ENCODE results near the gene CMTM4.

CMTM4 gene

GRCh38 chr16:66651474-66651765 is 45.1 kb downstream of the CMTM4 start:
- DNase-seq (ENCODE audit: low read depth, low spot score) = no peak
- TF ChIP-seq, protein P1, sequence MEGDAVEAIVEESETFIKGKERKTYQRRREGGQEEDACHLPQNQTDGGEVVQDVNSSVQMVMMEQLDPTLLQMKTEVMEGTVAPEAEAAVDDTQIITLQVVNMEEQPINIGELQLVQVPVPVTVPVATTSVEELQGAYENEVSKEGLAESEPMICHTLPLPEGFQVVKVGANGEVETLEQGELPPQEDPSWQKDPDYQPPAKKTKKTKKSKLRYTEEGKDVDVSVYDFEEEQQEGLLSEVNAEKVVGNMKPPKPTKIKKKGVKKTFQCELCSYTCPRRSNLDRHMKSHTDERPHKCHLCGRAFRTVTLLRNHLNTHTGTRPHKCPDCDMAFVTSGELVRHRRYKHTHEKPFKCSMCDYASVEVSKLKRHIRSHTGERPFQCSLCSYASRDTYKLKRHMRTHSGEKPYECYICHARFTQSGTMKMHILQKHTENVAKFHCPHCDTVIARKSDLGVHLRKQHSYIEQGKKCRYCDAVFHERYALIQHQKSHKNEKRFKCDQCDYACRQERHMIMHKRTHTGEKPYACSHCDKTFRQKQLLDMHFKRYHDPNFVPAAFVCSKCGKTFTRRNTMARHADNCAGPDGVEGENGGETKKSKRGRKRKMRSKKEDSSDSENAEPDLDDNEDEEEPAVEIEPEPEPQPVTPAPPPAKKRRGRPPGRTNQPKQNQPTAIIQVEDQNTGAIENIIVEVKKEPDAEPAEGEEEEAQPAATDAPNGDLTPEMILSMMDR (IDR thresholded peaks at IDR 0.05; ENCODE audit: low read depth, low read length) = no peak
- H3K4me3 ChIP-seq (ENCODE audit: low read depth, low read length) = peak overlapping the region; percentile 14
- in situ Hi-C loops (cut with HindIII; ENCODE audit: low sequenced_read_pairs) = no loop called here

DNA sequence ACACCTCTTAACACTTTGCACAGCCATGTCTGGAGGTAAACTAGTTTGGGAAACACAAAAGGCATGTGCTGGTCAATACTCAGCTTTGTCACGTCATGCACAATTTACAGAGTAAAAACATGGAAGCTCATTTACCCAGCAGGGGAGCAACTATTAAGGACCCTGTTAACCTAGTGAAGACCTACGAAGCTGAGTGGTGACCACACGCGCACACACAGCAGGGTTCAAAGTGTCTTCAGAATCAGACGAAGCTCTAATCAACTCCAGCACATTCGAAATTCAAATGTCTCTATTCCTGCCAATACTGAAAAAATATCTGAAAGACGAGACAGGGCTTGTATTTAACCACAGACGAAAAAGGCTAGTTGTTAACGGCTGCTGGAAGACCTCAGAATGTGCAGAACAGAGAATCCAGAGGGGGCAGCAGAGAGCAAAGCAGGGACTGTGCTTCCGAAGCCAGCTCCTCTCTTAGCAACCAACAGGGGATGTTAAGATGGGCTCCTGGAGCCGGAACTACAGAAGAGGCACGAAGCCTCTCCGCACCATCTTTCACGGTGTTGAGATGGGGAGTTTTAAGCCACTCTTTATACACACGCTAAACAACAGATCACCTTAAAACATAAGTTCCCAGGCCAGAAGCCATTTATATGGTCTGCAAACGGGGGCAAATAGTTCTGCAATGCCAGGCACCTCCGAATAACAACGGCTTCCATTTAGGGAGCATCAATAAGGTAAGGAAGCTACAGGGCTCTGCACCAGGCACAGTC is 45.7 kb downstream of the CMTM4 start:
- DNase-seq (ENCODE audit: low read depth, low spot score) = peak; percentile 86
- in situ Hi-C loops (cut with HindIII; ENCODE audit: low sequenced_read_pairs) = no loop called here
- H3K4me3 ChIP-seq (ENCODE audit: low read depth, low read length) = peak overlapping the region; percentile 14
- TF ChIP-seq, protein P1 (IDR thresholded peaks at IDR 0.05; ENCODE audit: low read depth, low read length) = peak; percentile 97

GRCh38 chr16:66649636-66650205 is 46.8 kb downstream of the CMTM4 start:
- in situ Hi-C loops (cut with HindIII; ENCODE audit: low sequenced_read_pairs) = no loop called here
- TF ChIP-seq, protein P1 (IDR thresholded peaks at IDR 0.05; ENCODE audit: low read depth, low read length) = no peak
- no peak for DNase-seq (ENCODE audit: low read depth, low spot score)
- no peak overlapping the region for H3K4me3 ChIP-seq (ENCODE audit: low read depth, low read length)

DNA sequence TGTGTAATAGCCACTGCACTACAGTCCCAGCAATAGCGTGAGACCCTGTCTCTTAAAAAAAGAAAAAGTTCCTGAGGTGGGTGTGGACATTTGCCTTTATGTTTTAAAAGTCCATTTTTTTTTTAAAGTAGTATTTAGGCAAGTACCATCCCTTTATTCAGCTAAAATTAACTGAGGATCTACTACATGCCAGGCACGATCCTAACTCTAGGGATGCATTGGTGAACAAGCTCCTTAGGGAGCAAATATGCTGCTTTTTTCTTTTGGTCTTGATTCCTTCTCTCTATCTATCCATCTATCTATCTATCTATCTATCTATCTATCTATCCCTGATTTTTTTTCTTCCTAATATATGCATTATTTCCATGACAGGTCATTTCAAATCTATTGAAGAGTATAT is 47.4 kb downstream of the CMTM4 start:
- no peak for DNase-seq (ENCODE audit: low read depth, low spot score)
- in situ Hi-C loops (cut with HindIII; ENCODE audit: low sequenced_read_pairs) = no loop called here
- H3K4me3 ChIP-seq (ENCODE audit: low read depth, low read length) = no peak overlapping the region
- TF ChIP-seq, protein P1 (IDR thresholded peaks at IDR 0.05; ENCODE audit: low read depth, low read length) = no peak

DNA sequence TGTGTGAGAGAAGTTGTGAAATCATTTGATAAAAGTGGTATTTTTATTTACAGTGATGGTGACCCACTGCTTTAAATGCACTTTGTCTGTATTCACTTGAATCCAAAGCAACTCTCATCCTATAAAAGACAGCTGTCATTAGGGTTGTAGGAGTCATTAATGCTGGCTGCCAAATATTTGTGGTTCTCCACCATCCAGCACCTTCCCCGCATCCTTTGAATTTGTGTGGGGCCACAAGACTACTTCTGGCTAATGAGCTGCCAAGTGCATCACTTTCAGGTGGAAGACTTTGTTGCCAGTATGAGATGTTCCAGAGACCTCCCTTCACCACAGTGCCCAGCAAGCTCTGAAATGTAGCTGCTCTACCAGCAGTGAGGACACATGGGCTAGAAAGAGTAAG is 48.7 kb downstream of the CMTM4 start:
- no peak for DNase-seq (ENCODE audit: low read depth, low spot score)
- in situ Hi-C loops (cut with HindIII; ENCODE audit: low sequenced_read_pairs) = no loop called here
- TF ChIP-seq, protein P1 (IDR thresholded peaks at IDR 0.05; ENCODE audit: low read depth, low read length) = no peak
- H3K4me3 ChIP-seq (ENCODE audit: low read depth, low read length) = no peak overlapping the region

- in situ Hi-C loops (cut with HindIII; ENCODE audit: low sequenced_read_pairs) = no loop called here
- no peak overlapping the region for H3K4me3 ChIP-seq (ENCODE audit: low read depth, low read length)
- no peak for DNase-seq (ENCODE audit: low read depth, low spot score)
- TF ChIP-seq, protein P1 (IDR thresholded peaks at IDR 0.05; ENCODE audit: low read depth, low read length) = no peak
Observed at GRCh38 chr16:66641387-66641786, 55.2 kb downstream of the CMTM4 start.
